Measurements from ENCODE around the gene CCR6.
"Not testable (repeated sequence)": the region's sequence is repeated elsewhere in the genome, so short reads cannot be mapped to it uniquely, and the experiment has no call there.

CCR6 gene

GRCh38 chr6:167146977-167147376, 24.1 kb downstream of the CCR6 start:
- DNase-seq: no peak

- no peak for DNase-seq
Measured at GRCh38 chr6:167148021-167148420, 25.1 kb downstream of the CCR6 start.

- DNase-seq: no peak
Measured at GRCh38 chr6:167148997-167149396, 26.1 kb downstream of the CCR6 start.

- DNase-seq: no peak
Measured at GRCh38 chr6:167150941-167151549, 28.1 kb downstream of the CCR6 start.

- no peak for DNase-seq
Measured at GRCh38 chr6:167151648-167152047, 28.8 kb downstream of the CCR6 start.

- no peak for DNase-seq
Measured at GRCh38 chr6:167152862-167153261, 30.0 kb downstream of the CCR6 start.

- no peak for DNase-seq
Measured at GRCh38 chr6:167153521-167153959, 30.6 kb downstream of the CCR6 start.

GRCh38 chr6:167154291-167154690, 31.4 kb downstream of the CCR6 start:
- DNase-seq: no peak

- DNase-seq: no peak
Measured at GRCh38 chr6:167154895-167155294, 32.0 kb downstream of the CCR6 start.

GRCh38 chr6:167157414-167157813, 34.5 kb downstream of the CCR6 start:
- no peak for DNase-seq

GRCh38 chr6:167157863-167158262, 35.0 kb downstream of the CCR6 start, which contains the start of gene GPR31:
Gene GPR31, minus strand, starts transcription at chr6:167157980. Its CDS starts 149 bp downstream, at chr6:167157831.
- DNase-seq: no peak

- DNase-seq: no peak
Measured at GRCh38 chr6:167161851-167162467, 39.1 kb downstream of the CCR6 start.

- no peak for DNase-seq
Measured at GRCh38 chr6:167162591-167162990, 39.7 kb downstream of the CCR6 start.

GRCh38 chr6:167163476-167164011, 40.6 kb downstream of the CCR6 start:
- no peak for DNase-seq

GRCh38 chr6:167164261-167164660, 41.4 kb downstream of the CCR6 start:
- DNase-seq: no peak

GRCh38 chr6:167165858-167166471, 43.1 kb downstream of the CCR6 start:
- no peak for DNase-seq

GRCh38 chr6:167167699-167168098, 44.8 kb downstream of the CCR6 start:
- DNase-seq: not testable (repeated sequence)

- not testable (repeated sequence) for DNase-seq
Measured at GRCh38 chr6:167168296-167168695, 45.4 kb downstream of the CCR6 start.

- DNase-seq: not testable (repeated sequence)
Measured at GRCh38 chr6:167169867-167170266, 47.0 kb downstream of the CCR6 start.

- not testable (repeated sequence) for DNase-seq
Measured at GRCh38 chr6:167171300-167171699, 48.4 kb downstream of the CCR6 start.

GRCh38 chr6:167172011-167172410, 49.1 kb downstream of the CCR6 start:
- DNase-seq: not testable (repeated sequence)

- DNase-seq: not testable (repeated sequence)
Measured at GRCh38 chr6:167177271-167177670, 54.4 kb downstream of the CCR6 start.

GRCh38 chr6:167178896-167179655, 56.2 kb downstream of the CCR6 start:
- not testable (repeated sequence) for DNase-seq

Measured in NCI-H2081 treated with DMSO at 0.1 percent for 48 hours (cell line).